T-helper 9 cell (primary cell): ENCODE data around the gene NKX6-2.
"Not testable (repeated sequence)": the region's sequence is repeated elsewhere in the genome, so short reads cannot be mapped to it uniquely, and the experiment has no call there.

ENCODE experiments used
- DNase-seq: peaks from one replicate; pipeline ENCODE4 v3.0.0-alpha.2; 2020

Gene NKX6-2

DNA sequence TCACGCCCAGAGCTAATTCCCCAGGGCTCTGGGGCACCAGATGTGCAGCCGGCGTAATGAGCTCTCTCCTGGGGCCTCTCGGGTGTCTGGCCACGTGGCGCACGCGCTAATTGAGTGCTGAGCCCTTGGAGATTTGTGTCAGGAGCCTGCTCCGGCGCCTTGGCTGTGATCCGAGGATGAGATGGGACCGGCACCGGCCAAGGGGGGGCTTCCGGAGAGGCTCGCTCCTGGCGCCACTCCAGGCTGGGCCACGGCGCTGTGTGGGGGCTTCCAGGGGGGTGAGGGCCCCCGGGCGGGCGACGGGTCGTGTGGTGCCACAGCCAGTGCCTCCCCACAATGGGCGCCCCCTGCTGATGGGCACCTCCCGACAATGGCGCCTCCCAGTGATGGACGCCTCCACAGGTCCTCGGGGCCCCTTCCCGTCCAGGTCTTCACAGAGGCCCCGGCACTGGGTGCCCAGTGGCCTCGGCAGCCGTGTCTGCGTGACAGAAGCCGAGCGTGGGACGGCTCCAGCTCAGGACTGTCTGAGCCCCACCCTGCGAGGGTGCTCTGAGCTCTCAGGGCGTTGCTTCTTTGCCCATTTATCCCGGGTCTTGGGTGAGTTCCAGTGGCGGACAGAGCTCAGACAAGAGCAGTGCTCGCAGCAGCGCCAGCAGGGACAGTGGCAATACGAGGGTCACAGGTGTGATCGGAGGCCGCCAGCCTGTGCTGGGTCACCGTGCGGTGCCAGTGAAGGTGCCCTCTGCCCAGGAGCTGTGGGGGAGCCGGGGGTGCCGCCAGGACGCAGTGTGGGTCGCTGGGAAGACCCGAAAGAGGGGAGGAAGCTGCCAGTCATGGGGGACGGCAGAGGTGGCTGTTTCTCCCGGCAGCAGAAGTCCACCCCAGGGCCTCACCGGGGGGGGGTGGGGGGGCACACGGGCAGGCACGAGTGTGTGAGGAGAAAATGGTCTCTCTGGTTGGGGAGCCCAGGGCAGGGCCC is 8.2 kb upstream of the NKX6-2 start:
- no peak for DNase-seq

DNA sequence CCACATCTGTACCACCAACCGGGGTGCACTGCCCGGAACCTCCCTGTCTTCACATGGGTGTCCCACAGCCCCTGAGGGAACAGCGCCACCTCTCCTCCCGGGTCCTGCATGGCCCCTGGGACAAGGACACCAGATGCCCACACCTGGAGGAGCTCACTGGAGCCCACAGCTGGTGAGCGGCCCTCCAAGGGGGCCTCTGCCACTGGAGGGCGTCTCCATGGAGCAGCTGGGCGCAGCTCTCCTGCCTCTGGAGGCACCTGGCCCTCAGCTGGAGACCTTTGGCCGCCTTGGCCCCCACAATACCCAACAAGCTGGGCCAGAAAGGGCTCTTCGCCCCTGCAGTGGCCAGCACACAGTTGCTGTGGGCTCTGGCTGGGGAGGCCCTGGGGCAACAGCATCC is 7.3 kb upstream of the NKX6-2 start:
- DNase-seq = no peak

DNA sequence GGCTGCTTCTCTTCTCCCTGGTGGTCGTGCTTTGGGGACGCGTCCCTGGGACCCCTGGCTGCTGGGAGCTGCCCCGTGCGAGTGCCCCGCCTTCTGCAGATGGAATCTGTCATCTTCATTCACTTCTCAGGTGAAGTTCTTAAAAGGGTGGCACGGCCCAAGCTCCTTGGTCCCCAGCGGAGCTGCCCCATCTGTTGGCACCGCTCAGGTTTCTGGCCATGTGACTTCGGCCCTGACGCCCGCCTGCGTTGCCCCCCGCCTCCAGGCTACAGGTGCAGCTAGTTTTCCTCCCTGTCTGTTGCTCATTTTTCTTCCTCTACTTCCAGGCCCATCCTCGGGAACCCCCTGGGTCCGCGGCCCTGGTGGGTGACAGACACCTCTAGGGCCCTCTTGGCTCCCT is 6.8 kb upstream of the NKX6-2 start:
- DNase-seq = no peak

DNA sequence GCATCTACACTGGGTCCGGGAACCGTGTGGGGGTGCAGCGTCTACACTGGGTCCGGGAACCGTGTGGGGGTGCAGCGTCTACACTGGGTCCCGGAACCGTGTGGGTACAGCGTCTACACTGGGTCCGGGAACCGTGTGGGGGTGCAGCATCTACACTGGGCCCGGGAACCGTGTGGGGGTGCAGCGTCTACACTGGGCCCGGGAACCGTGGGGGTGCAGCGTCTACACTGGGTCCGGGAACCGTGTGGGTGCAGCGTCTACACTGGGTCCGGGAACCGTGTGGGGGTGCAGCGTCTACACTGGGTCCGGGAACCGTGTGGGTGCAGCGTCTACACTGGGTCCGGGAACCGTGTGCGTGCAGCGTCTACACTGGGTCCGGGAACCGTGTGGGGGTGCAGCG is 6.2 kb upstream of the NKX6-2 start:
- not testable (repeated sequence) for DNase-seq

DNA sequence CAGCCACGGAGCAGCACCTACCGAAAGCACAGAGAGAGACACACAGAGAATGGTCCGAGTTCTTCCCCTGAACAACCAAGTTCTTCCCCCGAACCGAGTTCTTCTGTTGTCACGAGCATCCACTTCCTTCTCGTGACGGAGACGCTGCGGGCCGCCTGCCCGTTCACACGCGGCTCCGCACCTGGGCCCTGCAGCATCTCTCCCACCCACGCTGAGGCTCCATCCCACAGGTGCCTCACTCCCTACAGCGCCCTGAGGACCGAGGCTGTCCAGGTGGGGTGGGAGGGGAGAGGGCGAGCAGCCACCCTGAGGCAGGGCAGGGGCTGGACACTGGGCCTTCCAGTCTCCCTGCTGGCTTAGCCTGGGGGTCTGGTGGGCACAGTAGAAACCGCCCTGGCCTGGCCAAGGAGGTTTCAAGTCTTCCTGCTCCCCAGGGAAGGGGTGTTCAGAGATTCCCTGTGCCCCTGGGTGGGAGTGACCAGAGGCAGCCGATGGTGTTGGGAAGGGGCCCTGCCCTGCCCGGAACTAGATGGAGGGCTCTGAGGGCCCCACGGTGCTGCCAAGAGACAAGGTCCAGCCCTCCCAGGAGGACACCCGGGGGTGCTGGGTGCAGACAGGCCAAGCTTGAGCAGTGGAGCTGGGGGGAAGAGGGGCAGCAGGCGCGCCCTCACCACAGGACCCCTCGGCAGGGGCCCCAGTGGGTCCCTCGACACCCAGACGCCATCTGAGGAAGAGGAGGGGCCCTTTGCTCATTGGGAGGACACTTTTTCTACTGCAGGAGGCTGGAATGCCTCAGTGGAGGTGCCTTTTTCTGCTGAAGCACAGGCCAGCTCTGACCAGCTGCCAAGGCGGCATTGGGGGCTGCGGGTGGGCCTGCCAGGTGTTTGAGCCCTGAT is 5.2 kb upstream of the NKX6-2 start:
- no peak for DNase-seq

DNA sequence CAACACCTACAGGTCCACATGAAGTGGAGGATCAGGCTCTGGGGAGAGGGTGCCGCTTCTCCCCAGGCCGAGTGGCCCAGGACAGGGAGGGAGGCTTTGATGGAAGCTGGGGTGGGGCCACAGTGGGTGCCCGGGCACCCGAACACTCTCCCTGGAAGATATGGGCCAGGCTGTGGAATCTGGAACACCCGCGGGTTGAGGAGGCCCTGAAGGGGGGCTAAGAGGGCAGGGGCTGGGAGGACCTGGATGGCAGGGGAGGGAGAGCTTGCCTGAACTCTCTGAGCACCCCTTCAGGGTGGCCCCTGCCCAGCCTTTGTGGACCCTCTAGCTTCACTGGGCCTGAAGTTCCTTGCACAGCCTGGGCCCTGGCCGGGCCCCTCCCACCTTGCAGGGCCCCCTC is 4.5 kb upstream of the NKX6-2 start:
- DNase-seq = no peak

DNA sequence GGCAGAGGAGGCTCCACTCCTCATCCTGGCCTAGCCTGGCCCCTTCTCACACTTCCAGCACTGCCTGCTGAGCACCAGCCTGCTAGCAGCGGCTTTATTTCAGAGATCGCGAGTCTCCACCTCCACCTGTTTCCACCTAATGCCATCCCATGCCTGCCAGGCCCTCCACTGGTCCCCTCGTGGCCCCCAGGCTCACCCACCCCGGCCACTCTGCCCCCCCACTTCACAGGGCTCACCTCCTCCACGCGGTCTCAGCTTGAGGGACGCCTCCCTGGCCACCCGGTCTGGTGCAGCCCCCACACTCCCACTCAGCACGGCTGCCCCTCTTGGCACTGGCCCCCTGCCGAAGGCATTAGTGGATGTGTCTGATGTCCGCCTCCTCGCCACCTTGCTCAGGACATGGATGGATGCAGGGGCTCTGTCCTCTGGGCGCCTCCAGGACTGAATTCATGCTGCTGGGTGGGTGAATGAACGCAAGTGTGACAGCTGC is 3.8 kb upstream of the NKX6-2 start:
- DNase-seq = no peak

DNA sequence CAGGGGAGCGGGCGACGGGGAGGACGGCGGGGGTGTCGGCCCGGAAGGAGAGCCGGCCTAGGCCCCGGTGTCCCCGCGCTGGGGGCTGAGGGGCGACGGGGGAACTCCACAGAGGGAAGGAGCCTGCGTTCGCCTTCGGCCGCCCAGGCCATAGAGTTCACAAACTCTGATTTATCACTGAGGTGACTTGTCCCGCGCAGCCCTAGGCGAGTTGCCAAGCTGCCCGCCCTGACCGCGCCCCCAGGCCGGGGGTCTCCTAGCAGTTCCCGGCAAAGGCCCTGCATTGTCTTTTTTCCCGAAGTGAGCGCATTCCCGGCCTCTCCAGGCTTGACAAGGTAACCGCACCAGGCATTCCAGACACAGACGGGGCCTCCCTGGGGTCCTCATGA is 2.9 kb upstream of the NKX6-2 start:
- no peak for DNase-seq

DNA sequence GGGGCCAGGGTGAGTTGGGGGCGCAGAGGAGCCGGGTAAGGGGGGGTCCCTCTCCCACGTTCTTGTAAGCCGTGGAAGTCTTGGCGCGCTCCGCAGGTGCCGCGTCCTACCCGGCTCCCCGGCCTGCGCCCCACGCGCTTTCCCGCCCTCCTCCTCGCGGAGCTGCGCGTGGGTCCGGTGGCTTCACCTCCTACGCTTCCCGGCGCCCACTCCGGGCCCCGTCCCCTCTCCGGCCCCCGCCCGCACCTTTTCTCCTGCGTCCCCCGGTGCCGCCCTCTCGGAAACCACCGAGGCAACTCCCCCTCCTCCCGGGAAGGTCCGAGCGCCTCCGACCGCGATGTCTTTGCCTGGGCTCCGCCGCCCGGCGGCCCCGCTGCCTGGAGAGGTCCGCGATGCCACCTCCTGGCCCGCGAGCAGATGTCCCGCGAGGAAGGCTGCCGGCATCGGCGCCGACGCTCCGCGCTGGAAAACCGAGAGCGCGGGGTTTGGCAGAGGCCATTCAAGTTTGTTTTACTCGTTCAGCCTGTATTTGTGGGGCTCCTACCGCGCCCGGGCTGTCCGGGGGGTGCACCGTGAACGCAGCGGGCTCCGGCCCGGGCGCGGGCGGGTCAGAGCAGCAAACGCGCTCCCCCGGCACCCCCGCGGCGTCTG is 2.4 kb upstream of the NKX6-2 start:
- no peak for DNase-seq

DNA sequence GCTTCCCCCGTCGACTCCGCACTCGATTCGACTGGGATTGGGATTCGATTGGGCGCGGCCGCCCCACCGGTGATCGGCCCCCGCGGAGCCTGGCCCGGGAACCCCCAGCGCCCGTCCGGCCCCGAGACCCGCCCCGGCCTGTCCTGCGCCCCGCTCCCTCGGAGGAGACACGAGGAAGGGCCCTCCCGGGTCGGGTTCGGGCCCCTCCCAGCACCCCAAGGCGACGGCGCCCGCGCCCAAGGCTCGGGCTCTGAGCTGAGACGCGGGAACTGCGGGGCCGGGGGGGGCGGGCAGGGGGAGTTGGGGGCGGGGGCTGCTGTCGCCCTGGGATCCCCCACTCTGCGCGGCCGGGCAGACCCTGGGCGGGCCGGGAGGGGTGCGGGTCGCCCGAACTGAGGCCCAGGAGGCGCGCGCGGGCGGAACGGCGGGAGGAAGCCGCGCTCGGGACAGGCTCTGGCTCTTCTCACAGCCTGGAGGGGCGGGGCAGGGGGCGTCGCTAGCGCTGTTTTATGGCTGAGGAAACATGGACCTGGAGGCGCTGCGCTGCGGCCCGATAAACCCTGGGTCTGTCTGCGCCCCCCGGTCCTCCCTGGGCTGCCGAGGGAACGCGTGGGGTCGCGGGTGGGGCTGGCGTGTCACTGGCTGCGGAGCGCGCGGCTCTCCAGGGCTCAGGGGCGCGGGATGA is 1.7 kb upstream of the NKX6-2 start:
- DNase-seq = no peak

DNA sequence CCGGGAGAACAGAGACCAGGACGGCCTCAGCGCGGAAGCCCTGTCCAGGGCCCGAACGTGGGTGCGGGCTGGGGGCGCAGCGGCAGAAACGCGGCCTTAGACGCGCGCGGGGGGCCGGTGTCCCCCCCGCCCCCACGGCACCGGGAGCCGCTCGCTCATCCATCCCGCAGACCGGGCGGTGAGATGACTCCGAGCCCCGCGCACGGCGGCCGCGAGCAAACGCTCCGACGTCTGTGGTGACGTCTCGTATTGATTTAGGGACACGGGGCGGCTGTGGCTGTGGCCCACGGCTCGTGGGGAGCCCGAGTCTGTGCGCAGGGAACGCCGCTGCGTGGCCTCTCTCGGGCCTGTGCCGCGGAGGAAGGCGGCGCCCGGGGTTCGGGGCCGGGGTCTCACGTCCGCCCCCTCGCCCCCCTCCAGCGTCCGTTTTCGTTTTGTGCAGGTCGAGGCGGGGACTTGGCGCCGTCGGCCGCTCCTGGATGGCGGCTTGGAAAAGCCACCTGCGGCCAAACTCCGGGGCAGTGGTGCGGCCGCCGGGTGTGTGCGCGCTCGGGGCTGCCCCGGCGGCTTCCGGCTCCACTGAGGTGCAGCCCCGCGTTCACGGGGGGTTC is 1.0 kb upstream of the NKX6-2 start:
- no peak for DNase-seq

DNA sequence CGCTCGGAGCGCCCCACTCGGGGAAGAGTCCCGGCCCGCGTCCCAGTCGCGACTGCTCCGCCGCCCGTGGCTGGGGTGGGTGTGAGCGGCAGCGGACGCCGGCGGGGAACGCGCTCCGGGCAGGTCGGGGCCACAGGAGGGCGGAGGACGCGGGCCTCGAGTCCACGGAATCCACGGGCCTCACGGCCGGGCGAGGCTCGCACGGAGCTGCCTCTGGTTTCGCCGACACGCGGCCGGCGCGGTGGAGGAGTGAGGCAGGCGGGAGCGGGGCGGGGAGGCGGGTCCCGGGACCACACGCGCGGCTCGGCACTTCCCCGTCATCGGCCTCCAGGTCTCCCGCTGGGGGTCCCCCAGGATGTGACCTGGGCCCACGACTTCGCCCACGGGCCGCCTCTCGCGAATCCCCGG is 533 bp upstream of the NKX6-2 start:
- DNase-seq = no peak

DNA sequence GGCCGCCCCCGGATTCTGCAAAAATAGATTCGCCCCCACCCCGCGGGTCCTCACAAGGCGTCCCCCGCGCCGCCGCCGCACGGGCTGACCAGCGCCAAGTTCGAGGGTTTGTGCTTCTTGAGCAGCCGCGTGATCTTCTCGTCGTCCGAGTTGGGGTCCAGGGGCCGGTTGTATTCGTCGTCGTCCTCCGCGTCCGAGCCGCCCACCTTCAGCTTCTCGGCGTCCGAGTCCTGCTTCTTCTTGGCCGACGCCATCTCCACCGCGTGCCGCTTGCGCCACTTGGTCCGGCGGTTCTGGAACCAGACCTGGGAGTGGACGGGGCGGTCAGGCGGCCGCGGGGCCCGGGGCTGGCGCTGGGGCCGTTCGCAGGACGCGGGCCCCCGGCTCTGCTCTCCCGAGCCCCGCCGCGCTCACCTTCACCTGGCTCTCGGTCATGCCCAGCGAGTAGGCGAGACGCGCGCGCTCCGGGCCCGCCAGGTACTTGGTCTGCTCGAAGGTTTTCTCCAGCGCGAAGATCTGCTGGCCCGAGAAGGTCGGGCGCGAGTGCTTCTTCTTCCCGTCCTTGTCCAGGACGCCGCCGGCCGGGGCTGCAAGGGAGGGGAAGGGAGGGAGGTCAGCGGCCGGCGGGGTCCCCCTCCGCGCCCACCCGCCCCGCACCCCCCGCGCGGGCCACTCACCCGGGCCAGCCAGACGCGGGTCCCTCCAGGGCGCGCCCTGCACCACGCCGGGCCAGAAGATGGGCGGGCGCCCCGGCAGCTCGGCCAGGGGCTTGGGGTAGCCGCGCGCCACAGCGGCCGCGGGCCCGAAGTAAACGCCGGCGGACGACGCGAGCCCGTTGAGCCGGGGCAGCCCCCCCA is 853 bp downstream of the NKX6-2 start:
- DNase-seq = no peak

DNA sequence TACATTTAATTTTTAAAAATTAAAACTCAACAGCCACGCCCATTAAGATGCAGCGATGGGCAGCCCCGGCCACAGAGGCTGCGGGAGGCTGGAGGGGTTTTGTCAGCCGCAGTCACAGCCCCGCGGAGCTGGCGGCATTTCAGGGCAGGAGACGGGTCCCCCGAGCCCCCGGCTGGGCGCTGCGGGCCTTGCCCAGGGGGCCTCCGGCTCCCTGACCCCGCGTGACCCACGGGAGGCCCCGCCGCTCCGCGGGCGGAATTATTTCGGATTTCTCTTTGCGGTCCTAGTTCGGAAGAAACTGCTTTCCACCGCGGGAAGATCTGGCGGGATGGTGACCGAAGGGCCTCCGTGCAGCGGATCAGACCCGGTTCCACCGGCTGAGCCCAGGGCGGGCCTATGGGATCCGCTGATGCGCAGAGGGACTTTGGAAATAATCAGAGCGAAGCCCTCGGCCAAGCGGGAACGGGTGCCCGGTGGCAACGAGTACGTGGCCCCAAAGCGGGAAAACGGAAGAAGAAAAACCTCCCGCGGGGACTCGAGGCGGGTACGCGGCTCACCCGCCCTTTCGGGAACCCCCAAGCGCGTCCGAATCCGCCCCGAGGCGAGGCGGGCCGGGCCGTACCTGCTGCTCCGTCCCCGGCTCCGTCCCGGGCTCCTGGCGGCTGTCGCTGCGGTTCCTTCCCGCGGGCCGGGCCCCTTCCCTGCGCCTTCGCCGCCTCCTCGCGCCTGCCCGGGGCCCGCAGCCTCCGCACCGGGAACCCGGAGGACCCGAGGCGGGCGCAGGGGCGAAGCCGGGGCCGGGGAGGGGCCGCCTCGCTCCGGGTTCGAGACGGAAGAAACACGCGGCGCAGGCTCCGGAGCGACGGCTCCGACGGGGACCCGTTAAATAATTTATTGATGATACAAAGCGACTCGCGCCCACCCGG is 1.7 kb downstream of the NKX6-2 start:
- no peak for DNase-seq

DNA sequence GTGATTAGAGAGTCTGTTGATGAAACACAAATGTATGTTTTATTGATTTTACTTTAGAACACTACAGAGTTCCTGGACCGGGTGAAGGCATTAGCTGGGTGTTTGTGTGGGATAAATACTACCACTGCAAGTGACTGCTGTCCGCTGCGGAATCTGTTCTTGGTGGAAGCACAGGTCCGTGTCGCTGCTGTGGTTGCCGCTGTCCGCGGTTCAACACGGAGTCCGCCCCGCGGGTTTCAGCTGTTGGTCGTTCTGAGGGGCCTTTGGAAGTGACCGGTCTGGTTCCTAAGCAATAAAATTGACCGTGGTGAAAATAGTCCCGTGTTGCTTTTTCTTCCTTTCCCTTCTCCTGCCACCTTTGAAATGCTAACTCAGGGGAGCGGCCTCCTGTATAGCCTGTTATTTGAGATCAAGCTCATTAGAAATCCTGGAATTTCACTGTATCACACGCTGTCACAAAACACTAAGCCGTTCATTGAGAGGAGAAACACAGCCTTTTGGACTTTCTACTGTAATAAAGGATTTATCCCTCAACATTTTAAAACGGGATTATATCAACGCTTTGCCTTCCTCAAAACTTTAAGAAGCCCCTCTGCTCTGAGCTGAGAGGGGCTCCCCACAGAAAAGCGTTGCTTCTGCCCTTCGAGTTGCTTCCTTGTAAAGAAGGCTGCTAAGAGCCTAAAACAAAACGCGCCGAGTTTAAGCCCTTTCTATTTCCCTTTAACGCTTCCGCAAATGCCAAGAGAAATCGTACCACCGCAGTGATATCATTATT is 2.6 kb downstream of the NKX6-2 start:
- no peak for DNase-seq

DNA sequence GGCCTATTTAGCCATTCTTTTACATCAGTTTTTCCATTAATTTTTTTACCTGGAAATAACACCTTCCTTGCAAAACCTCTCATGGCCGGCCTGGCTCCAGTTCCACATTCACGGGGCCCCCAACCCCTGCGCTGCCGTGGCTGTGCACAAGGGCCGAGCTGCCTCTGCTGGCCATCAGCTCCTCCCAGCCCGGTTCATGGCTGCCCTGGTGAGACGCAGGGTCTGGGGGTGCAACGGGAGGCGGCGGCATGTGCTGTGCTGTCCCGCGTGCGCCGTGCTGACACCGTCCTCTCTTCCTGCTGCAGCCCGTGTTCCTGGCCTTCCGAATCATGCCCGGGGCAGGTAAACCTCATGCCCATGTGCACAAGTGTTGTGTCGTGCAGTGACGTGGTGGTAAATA is 4.4 kb downstream of the NKX6-2 start:
- no peak for DNase-seq

DNA sequence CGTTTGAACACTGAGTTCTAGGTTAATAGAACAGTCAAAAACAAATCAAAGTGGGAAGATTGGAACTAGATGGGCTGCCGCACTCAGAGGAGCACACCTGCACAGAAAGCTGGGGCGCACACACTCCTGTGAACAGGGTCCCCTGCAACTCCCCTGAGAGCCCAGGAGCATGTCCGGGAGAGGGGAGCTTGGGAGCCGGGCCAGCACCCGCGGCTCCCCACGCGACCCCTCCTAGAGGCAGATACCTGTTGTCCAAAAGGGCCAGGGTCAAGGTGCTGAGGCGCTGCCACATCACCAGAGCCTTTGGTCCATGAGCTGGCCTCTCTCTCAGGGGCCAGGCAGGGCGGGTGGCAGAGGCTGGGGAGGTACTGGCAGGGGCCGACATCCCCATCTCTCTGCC is 5.6 kb downstream of the NKX6-2 start:
- DNase-seq = no peak

DNA sequence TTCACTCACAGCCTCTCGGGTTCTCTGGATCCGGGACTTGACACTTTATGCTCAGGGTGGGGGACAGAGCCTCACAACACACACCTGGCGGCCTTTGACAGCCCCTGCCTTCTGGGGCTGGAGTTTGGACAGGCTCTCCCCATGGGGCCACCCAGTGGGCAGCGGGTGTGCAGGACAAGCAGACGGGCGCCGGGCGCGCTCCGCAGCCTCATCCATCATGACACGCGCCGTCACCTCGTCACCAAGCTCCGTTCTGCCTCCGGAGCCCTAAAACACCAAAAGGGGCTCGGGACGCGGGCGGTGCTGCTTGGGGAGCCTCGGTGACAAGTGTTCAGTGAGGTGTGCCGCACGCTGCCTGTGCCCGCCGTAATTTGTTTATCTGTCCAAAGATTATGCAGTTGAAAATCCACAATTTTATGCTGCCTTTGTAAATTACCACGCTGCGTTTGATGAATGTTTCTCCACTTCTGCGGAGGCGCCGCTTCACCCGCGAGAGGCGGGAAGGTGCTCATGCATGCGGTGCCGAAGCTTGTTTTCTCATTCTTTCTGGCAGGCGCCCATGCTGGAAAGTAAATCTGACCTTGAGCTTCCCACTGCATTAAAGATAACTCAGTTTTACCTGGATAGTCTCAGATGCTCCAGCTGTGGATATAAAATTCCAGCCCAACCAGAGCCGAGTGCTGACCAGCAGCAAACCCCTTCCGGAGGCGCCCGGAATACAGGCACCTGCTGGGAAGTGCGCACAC is 6.2 kb downstream of the NKX6-2 start:
- DNase-seq = no peak
